HG03039 (cell line): ENCODE results near the gene RHBDF1.
A peak's percentile ranks its signal among the peaks of the same experiment; 100 is the strongest.
"Not testable (repeated sequence)": the region's sequence is repeated elsewhere in the genome, so short reads cannot be mapped to it uniquely, and the experiment has no call there.

Experiments
- ATAC-seq: cut with Tn5 transposase; IDR thresholded peaks from one replicate; pipeline ENCODE4 v1.9.1; 2021; ENCODE audit warnings: mild to moderate bottlenecking, moderate library complexity; ENCODE audit not compliant: unreplicated experiment

RHBDF1 gene

GRCh38 chr16:60929-61878, 11.2 kb downstream of the RHBDF1 start:
- ATAC-seq, result no peak

- ATAC-seq, result no peak
Measured at GRCh38 chr16:60166-60565, 12.3 kb downstream of the RHBDF1 start.

- no peak for ATAC-seq
Measured at GRCh38 chr16:59440-60059, 12.9 kb downstream of the RHBDF1 start.

GRCh38 chr16:58491-59439, 13.7 kb downstream of the RHBDF1 start:
- no peak for ATAC-seq

- no peak for ATAC-seq
Measured at GRCh38 chr16:57711-58110, 14.7 kb downstream of the RHBDF1 start.

- ATAC-seq, result no peak
Measured at GRCh38 chr16:56231-56927, 16.1 kb downstream of the RHBDF1 start.

GRCh38 chr16:55571-56136, 16.8 kb downstream of the RHBDF1 start:
- ATAC-seq, result no peak

- ATAC-seq, result no peak
Measured at GRCh38 chr16:54237-54581, 18.2 kb downstream of the RHBDF1 start.

- ATAC-seq, result peak; percentile 91
Measured at GRCh38 chr16:53346-54236, 18.8 kb downstream of the RHBDF1 start, which contains the start of the genes POLR3K and SNRNP25. TSS of gene POLR3K (minus strand) at chr16:53608. CDS start at chr16:53586, 22 bp downstream. TSS of gene SNRNP25 (plus strand) at chr16:53828. CDS start at chr16:54017, 189 bp downstream.

GRCh38 chr16:50769-51591, 21.5 kb downstream of the RHBDF1 start:
- no peak for ATAC-seq

GRCh38 chr16:47234-47633, 25.2 kb downstream of the RHBDF1 start:
- no peak for ATAC-seq

- ATAC-seq, result not testable (repeated sequence)
Measured at GRCh38 chr16:46510-46909, 25.9 kb downstream of the RHBDF1 start.

- no peak for ATAC-seq
Measured at GRCh38 chr16:45454-45853, 27.0 kb downstream of the RHBDF1 start.

GRCh38 chr16:44655-45054, 27.8 kb downstream of the RHBDF1 start:
- no peak for ATAC-seq

GRCh38 chr16:43294-43693, 29.1 kb downstream of the RHBDF1 start:
- ATAC-seq, result no peak

GRCh38 chr16:42691-43090, 29.7 kb downstream of the RHBDF1 start:
- ATAC-seq, result no peak

GRCh38 chr16:42069-42457, 30.4 kb downstream of the RHBDF1 start:
- ATAC-seq, result no peak

- ATAC-seq, result no peak
Measured at GRCh38 chr16:41439-42068, 30.9 kb downstream of the RHBDF1 start.
